ENCODE data around the gene SNX25.
A peak's percentile ranks its signal among the peaks of the same experiment; 100 is the strongest.
"Not testable (repeated sequence)": the region's sequence is repeated elsewhere in the genome, so short reads cannot be mapped to it uniquely, and the experiment has no call there.

Gene SNX25

GRCh38 chr4:185190306-185190856 lies 19.0 kb upstream of the SNX25 start:
- H3K4me2 ChIP-seq: no peak overlapping the region
- H3K27ac ChIP-seq: no peak overlapping the region

GRCh38 chr4:185192059-185192458 lies 17.3 kb upstream of the SNX25 start:
- H3K27me3 ChIP-seq: no peaks in the 10 kb centered on the region
- H3K36me3 ChIP-seq: peaks cover 66% of the 10 kb centered on the region
- no peak overlapping the region for H3K27ac ChIP-seq
- H4K20me1 ChIP-seq: peaks cover 90% of the 10 kb centered on the region
- no peak overlapping the region for H3K4me2 ChIP-seq
- no peak overlapping the region for H3K9ac ChIP-seq
- H3K4me1 ChIP-seq: no peaks in the 10 kb centered on the region
- no peak overlapping the region for H3K4me3 ChIP-seq
- no peaks in the 10 kb centered on the region for H3K9me3 ChIP-seq
- TF ChIP-seq Cebpa-rat (IDR thresholded peaks at IDR 0.05): no peak

More at GRCh38 chr4:185190306-185190856, 19.0 kb upstream of the SNX25 start:
- TF ChIP-seq Cebpa-rat (IDR thresholded peaks at IDR 0.05): no peak
- H3K9me3 ChIP-seq: no peaks in the 10 kb centered on the region
- no peaks in the 10 kb centered on the region for H3K4me1 ChIP-seq
- H3K4me3 ChIP-seq: no peak overlapping the region
- H3K27me3 ChIP-seq: no peaks in the 10 kb centered on the region
- H4K20me1 ChIP-seq: peaks cover 91% of the 10 kb centered on the region
- H3K9ac ChIP-seq: no peak overlapping the region
- peaks cover 58% of the 10 kb centered on the region for H3K36me3 ChIP-seq

GRCh38 chr4:185194924-185195888 lies 14.2 kb upstream of the SNX25 start:
- Histone ChIP-seq H3K9ac (no peak overlapping the region), H3K27me3 (no peaks in the 10 kb centered on the region), H3K4me2 (no peak overlapping the region), H3K4me3 (no peak overlapping the region), H4K20me1 (peaks cover 89% of the 10 kb centered on the region), H3K9me3 (no peaks in the 10 kb centered on the region), H3K27ac (no peak overlapping the region), H3K4me1 (no peaks in the 10 kb centered on the region), H3K36me3 (peaks cover 63% of the 10 kb centered on the region)
- no peak for TF ChIP-seq Cebpa-rat (IDR thresholded peaks at IDR 0.05)

GRCh38 chr4:185196437-185196836 lies 13.0 kb upstream of the SNX25 start:
- Histone ChIP-seq H3K27ac (no peak overlapping the region), H3K4me1 (peaks cover 1% of the 10 kb centered on the region; the same call in 1 of the 2 replicates), H3K27me3 (no peaks in the 10 kb centered on the region), H4K20me1 (peaks cover 96% of the 10 kb centered on the region), H3K4me3 (no peak overlapping the region), H3K9me3 (no peaks in the 10 kb centered on the region), H3K36me3 (peaks cover 63% of the 10 kb centered on the region), H3K9ac (no peak overlapping the region), H3K4me2 (no peak overlapping the region)
- no peak for TF ChIP-seq Cebpa-rat (IDR thresholded peaks at IDR 0.05)

DNA sequence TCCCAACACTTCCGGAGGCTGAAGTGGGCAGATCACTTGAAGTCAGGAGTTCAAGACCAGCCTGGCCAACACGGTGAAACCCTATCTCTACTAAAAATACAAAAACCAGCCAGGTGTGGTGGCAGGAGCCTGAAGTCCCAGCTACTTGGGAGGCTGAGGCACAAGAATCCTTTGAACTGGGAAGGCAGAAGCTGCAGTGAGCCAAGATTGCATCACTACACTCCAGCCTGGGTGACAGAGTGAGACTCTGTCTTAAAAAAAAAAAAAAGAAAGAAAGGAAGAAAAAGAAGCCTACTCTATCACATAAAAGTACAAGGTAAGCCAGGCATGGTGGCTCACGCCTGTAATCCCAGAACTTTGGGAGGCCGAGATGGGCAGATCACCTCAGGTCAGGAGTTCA lies 11.2 kb upstream of the SNX25 start:
- H3K9ac ChIP-seq, H3K27ac ChIP-seq, H3K27me3 ChIP-seq, H3K4me3 ChIP-seq, H3K4me2 ChIP-seq, H3K9me3 ChIP-seq: not testable (repeated sequence)
- Histone ChIP-seq H3K4me1 (peaks cover 19% of the 10 kb centered on the region), H3K36me3 (peaks cover 58% of the 10 kb centered on the region), H4K20me1 (peaks cover 95% of the 10 kb centered on the region)

DNA sequence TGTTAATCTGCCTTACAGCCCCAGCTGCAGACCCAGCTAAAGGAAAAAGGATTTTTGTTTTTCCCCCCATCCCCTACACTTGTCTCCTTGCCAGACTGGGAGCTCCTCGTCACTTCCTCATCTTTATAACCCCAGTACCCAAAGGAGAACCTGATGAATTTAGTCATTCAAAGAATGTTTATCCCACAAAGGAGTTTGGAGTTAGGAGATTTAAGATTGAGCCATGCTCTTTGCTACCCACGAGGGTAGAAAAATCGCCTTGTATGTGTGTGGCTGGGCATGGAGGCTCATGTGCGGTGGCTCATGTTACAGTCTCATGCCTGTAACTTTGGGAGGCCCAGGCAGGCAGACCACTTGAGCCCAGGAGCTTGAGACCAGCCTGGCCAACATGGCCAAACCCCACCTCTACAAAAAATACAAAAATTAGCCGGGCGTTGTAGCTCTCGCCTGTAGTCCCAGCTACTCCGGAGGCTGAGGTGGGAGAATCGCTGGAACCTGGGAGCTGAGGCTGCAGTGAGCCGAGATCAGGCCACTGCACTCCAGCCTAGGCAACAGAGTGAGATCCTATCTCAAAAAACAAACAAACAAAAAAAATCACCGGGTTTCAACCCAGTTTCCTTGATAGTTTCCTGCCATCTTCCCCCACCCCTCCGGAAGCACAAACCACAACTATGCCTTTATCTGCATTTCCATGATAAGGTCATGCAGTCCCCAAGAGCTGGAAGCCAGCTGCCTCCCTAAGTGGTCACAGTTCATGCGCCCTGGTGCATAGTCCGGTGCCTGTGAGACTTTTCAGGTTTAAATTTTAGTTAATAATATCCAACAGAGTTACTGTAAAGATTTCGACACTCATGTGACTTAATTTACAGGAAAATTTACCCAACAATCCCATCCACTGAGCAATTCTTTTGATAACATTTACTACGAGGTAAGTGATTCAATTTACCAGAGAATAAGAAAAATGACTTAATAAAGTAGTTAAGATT lies 7.1 kb upstream of the SNX25 start:
- Histone ChIP-seq H3K27ac (peak overlapping the region; percentile 96; the same call in 1 of the 2 replicates), H4K20me1 (peaks cover 55% of the 10 kb centered on the region; the same call in 1 of the 2 replicates), H3K4me2 (peak overlapping the region; percentile 92), H3K4me3 (peak overlapping the region; percentile 82), H3K27me3 (no peaks in the 10 kb centered on the region), H3K9me3 (no peaks in the 10 kb centered on the region), H3K4me1 (peaks cover 34% of the 10 kb centered on the region), H3K36me3 (peaks cover 32% of the 10 kb centered on the region), H3K9ac (peak overlapping the region; percentile 92; the same call in 1 of the 2 replicates)
- no peak for TF ChIP-seq Cebpa-rat (IDR thresholded peaks at IDR 0.05)

GRCh38 chr4:185202984-185203485 lies 6.4 kb upstream of the SNX25 start:
- H4K20me1 ChIP-seq: peaks cover 48% of the 10 kb centered on the region; the same call in 1 of the 2 replicates
- H3K4me3 ChIP-seq: peak overlapping the region; percentile 82
- H3K9me3 ChIP-seq: no peaks in the 10 kb centered on the region
- TF ChIP-seq Cebpa-rat (IDR thresholded peaks at IDR 0.05): no peak
- peak overlapping the region; percentile 92 for H3K4me2 ChIP-seq
- no peaks in the 10 kb centered on the region for H3K27me3 ChIP-seq
- H3K27ac ChIP-seq: peak overlapping the region; percentile 96
- H3K36me3 ChIP-seq: peaks cover 25% of the 10 kb centered on the region
- H3K9ac ChIP-seq: peak overlapping the region; percentile 92
- peaks cover 34% of the 10 kb centered on the region for H3K4me1 ChIP-seq

- Histone ChIP-seq H3K27me3 (no peaks in the 10 kb centered on the region), H3K27ac (peak within 1 kb of the TSS; percentile 96)
Measured at GRCh38 chr4:185203486-185204237, 5.7 kb upstream of the SNX25 start, which contains the start of gene CFAP97. TSS of gene CFAP97 (minus strand) at chr4:185204000. CDS start at chr4:185191196, 12,804 bp downstream.

More at GRCh38 chr4:185203486-185204237, 5.7 kb upstream of the SNX25 start, which contains the start of gene CFAP97:
- Histone ChIP-seq H4K20me1 (peaks cover 41% of the 10 kb centered on the region; the same call in 1 of the 2 replicates), H3K4me2 (peak within 1 kb of the TSS; percentile 92), H3K9ac (peak within 1 kb of the TSS; percentile 92), H3K4me3 (peak within 1 kb of the TSS; percentile 82), H3K36me3 (peaks cover 18% of the 10 kb centered on the region), H3K4me1 (peaks cover 37% of the 10 kb centered on the region), H3K9me3 (no peaks in the 10 kb centered on the region)
- no peak for TF ChIP-seq Cebpa-rat (IDR thresholded peaks at IDR 0.05)

Measured in BLaER1 (cell line).